GM19035 (cell line): Measurements from ENCODE around the gene MALT1.
A peak's percentile ranks its signal among the peaks of the same experiment; 100 is the strongest.
"Not testable (repeated sequence)": the region's sequence is repeated elsewhere in the genome, so short reads cannot be mapped to it uniquely, and the experiment has no call there.

ENCODE experiments used
- ATAC-seq: cut with Tn5 transposase; IDR thresholded peaks from one replicate; pipeline ENCODE4 v1.9.1; 2021; ENCODE audit not compliant: unreplicated experiment

Gene MALT1

DNA sequence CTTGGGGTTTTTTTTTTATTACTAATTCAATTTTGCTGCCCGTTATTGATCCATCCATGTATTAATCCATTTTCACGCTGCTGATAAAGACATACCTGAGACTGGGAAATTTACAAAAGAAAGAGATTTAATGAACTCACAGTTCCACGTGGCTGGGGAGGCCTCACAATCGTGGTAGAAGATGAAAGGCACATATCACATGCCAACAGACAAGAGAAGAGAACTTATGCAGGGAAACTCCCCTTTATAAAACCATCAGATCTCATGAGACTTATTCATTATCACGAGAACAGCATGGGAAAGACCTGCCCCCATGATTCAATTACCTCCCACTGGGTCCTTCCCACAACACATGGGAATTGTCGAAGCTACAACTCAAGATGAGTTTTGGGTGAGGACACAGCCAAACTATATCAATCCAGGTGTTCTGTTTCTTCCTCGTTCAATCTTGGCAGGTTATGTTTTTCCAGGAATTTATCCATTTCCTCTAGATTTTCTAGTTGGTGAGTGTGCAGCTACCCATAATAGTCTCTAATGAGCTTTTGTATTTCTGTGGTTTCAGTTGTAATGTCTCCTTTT, 18.0 kb upstream of the MALT1 start:
- ATAC-seq = not testable (repeated sequence)

DNA sequence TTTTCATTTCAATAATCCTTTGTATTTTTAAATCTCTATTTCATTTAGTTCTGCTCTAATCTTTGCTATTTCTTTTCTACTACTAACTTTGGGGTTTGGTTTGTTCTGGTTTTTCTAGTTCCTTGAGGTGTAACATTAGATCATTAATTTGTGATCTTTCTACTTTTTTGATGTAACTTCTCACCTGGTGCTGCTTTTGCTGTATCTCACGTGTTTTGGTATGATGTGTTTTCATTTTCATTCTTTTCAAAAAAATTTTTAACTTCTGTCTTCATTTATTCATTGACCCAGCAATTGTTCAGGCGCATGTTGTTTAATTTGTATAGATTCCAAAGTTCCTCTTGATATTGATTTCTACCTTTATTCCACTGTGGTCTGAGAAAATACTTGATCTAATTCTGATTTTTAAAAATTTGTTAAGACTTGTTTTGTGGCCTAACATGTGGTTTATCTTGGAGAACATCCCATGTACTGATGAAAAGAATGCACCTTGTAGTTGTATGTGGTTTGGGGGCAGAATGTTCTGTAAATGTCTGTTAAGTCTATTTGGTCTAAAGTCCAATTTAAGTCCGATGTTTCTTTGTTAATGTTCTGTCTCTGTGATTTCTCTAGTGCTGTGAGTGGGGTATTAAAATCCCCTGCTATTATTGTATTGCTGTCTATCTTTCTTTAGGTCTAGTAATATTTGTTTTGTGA, 17.3 kb upstream of the MALT1 start:
- ATAC-seq = no peak

DNA sequence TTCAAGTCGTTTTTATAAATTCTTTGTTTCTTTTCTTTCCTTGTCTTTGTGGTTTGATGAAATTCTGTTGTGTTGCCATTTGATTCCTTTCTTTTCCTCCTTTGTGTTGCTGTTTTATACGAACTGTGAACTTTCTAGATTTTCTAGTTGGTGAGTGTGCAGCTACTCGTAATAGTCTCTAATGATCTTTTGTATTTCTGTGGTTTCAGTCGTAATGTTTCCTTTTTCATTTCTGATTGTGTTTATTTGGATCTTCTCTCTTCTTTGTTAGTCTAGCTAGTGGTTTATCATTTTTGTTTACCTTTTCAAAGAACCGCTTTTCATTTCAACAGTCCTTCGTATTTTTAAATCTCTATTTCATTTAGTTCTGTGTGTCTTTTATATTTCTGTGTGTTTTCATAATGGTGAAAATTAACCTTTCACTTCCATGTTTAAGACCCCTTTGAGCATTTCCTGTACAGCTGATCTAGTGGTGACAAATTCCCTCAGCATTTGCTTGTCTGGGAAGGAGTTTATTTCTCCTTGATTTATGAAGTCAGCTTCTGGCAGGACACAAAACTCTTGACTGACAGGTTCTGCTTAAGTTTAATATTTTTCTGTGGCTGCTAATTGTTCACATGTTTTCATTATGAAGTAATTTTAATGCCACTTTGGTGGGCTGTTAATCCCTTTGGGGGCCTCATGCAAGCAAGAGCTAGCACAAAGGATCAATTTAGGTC, 16.2 kb upstream of the MALT1 start:
- no peak for ATAC-seq

DNA sequence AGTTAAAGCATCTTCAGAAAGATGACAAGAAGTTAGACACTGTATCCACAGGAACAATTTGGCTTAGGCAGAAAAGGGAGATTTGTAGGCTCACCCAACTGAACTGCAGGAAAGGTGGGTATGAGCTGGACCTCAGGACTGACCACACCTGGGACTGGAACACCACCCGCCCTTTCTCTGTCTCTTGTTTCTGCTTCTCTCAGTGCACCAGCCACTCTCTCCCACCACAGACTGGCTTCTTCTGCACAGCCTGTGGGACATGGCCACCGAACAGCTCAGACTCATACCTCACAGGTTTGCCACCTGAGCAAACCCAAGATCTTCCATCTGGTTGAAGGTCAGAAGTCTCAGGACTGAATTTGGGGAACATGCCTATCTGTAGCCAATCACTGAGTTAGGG, 14.2 kb upstream of the MALT1 start:
- no peak for ATAC-seq

DNA sequence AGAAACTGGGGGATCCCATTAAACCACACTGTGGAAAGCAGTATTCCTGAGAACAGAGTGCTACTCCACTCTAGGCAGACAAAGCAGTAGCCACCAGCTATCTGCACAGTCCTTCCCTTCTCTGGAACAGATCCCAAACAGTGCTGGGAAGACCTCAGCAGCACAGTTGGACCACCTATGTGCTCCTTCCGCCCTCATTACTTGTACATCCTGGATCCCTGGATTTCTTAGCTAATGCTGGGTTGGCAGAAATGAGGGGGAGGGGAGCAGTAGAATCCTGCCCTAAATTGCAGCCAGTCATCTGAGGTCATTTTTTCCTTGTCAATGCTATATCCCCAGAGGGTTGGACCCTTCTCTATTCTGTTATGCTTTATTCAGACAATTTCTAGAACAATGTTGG, 13.8 kb upstream of the MALT1 start:
- ATAC-seq = no peak

DNA sequence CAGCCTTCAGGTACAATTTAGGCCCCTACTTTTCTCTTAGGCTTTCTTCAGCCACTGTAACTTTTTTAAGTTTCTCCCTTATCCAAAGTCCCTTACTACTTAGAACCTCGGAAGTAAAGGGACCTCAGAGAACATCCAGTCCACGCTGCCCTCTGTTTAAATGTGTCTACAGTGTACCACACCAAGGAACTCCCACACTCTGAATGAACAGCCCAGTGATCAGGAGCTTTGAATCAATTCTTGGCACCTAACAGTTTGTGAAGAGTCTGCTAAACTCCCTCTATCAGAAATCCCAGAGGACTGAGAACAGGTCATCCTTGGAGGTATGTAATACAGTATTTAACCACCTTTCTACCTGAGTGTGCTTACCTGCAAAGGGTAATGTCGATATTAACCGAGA, 11.6 kb upstream of the MALT1 start:
- ATAC-seq = no peak

DNA sequence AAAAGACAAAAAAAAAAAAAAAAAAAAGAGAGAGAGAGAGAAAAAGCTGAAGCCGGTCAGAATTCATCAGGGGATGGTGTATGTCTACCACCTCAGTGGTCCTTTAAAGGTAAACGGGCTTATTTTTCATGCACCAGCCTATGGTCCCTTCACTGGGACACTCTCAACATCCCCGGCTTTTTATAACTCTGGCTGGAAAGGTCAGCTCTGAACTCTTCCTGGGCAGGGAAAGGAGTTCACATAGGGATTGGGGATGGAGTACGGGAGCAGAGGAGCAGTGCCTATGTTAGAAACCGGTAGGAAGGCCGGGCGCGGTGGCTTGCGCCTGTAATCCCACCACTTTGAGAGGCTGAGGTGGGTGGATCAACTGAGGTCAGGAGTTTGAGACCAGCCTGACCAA, 10.3 kb upstream of the MALT1 start:
- ATAC-seq = no peak

DNA sequence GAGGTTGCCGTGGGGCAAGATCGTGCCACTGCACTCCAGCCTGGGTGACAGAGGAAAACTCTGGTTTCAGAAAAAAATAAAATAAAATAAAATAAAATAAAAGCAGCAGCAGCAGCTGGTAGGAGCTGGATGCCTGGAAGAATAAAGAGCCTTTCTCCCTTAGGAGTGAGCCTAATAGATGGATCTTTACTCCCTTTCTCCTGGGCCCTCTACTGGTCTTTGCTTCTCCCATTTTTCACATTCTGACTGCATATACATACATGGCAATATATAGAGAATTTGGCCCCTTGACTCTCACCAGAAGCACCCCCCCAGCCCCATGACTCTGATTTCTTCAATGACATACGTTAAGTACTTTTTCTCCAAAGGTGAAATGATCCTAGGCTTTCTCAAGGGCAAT, 9.8 kb upstream of the MALT1 start:
- ATAC-seq = no peak

DNA sequence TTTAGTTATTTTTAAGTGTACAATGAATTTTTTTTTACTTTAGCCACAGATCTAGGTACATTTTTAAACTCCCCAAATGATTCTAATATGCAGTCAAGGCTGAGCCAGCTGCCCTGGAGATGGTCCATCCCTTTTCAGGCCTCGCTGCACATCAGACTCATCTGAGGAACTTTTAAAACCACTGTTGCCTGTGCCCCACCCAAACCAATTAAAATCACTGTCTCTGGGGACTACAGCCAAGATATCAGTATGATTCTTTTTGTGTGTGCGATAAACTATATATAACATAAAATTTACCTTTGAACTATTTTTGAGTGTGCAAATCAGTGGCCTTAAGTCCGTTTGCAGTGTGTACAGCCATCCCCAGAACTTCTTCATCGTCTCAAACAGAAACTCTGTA, 9.1 kb upstream of the MALT1 start:
- ATAC-seq = no peak

DNA sequence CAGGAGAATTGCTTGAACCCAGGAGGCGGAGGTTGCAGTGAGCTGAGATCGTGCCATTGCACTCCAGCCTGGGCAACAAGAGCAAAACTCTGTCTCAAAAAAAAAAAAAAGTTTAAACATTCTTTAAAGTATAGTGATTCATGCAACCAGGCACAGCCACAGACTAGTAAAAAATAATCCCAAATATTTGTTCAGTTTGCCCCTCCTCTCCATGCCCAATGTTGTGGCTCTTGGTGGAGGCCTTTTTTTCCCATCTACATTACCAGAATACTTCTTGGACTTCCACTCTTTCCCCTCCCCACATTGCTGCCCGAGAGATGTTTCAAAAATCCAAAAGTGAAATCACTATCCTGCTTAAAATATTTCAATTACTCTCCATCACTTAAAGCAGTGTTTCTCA, 5.1 kb upstream of the MALT1 start:
- no peak for ATAC-seq

DNA sequence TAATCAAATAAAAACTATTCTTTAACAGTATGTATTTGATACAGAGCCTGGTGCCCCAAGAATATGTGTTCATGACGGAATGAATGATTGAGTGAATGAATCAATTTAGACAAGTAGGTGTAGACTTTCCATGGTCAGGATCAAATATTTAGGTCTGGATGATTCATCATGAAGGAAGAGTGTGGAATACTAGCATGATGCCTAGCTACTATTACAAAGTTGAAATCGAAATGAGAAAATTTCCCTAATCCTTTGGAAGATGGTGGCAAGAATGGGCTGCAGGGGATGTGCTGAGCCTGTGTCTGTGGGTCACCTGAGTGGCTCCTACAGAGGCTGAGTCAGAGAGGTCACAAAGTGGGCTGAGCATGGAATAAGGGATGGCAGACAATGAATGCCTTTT, 3.1 kb upstream of the MALT1 start:
- no peak for ATAC-seq

DNA sequence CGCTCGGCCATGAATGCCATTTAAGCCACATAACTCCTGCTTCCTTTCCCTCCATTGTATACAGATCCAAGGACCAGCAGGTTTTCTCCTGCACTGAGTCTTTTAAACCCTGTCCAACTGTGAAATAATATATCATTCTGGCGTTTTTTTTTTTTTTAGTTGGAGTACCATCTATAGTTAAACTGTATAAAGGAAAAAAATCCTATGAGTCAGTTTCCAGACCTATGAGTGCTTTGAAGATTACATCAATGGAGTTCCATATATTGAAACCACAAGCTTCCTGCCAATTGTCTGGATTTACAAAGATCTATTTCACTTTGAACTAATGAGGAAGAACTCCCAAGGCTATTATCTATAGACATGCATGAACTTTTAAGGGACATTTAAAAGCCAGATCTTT, 2.4 kb upstream of the MALT1 start:
- no peak for ATAC-seq

DNA sequence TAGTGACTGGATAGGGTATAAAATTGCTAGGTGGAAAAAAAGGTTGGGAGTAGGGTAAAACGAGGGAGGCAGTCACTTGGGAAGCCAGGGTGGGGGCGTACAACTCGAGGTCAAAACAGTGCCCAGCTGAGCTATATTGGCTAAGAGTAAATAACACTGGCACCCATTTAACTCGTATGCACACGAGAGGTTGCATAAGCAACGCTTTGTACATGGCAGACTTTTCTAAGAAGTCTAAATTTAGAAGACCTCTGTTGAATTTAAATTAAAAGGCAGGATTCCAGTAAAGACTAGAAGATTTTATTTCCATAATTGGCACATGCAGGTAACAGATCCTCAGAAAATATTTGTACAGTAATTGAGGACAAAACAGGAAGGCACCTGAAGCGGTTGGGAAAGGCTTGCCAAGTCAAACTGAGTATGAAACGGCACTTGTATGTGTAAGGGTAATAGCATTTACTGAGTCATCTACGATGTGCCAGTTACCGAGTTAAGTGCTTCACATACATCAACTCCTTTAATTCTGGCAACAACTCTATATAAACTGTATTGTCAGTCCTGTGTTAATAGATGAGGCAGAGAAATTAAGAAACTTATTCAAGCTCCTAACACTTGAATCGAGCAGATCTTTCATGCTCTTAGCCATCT, 1.4 kb upstream of the MALT1 start:
- no peak for ATAC-seq

DNA sequence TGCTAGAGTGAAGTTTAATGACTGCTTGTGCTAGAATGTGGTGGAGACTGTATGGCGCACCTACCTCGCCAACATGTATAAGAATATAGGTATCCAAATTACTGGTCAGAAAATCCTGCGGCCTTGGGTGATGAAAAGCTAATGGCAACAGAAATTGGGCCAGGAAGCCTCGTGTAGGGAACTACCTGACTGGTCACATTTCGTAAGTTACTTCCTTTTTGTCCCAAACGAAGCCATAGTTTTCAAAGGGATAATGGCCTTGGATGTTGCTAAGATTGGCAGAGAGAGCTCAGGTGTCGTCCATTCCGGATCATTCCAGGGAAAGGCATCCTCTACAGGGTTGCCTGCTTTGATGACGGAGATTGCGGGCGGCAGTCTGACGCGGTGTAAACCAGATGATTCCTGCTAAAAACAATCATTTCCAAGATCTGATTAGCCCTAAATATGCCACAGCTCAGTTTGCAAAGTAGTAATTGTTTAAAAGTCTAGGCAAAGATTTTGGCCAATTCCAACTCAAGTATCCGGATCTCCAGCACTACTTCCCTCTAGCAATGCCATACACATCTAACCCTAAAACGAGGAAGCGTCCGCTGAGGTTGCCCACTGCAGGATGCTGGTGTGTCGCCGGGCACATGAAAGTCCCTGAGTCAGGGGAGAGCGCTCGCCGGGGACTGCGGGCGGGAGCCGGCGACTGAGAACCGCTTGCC, 708 bp upstream of the MALT1 start:
- ATAC-seq = no peak

DNA sequence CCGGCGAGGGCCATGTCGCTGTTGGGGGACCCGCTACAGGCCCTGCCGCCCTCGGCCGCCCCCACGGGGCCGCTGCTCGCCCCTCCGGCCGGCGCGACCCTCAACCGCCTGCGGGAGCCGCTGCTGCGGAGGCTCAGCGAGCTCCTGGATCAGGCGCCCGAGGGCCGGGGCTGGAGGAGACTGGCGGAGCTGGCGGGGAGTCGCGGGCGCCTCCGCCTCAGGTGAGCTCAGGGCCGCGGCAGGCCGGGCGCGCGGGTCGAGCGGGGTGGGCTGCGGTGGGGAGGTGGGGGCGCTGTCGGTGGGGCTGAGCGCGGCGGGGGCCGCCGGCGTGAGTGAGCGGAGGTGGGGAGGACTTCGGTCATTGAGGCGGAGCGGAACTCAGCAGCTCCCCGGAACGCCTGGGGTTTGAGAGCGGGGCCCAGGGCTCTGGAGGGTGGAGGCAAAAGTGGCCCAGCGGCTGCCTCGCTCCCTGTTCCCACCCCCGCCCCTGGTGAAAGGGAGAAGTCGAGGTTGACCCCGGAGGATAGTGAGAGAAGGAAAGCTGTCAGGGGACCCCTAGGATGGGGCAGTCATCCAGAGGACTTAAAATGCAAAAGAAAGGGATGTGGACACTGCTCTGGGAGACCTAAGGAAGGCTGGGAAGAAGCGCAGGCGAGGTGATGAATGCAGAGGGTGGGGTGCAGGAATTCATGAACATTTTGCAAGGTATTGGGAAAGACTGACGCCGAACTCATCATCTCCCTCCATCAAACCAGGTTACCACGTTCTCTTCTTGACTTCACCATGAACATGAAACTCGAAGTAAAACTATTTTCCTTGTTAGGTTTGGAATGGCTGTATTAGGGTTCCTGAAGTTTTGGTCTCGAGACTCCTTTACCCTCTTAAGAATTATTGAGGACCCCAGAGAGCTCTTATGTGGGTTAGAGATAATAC, 633 bp downstream of the MALT1 start:
- ATAC-seq = peak; percentile 35

DNA sequence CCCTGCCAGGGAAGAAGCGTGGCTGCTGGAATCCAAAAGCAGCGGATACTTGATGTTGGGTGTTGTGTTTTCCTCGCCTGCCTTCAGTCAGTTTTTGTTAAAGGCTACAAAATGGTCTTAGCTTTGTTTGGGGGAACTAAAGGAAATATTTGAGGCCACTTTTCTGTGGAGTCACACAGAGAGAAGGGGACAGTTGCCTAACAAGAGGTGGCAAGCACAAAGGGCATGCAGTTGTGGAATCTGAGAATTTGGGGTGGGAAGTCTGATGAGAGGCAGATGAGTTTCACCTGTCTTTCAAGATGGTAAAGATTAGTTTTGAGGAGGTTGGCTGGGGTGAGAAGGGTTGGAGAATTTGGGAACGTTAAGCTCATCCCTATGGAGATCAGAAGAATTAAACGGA, 2.9 kb downstream of the MALT1 start:
- no peak for ATAC-seq

DNA sequence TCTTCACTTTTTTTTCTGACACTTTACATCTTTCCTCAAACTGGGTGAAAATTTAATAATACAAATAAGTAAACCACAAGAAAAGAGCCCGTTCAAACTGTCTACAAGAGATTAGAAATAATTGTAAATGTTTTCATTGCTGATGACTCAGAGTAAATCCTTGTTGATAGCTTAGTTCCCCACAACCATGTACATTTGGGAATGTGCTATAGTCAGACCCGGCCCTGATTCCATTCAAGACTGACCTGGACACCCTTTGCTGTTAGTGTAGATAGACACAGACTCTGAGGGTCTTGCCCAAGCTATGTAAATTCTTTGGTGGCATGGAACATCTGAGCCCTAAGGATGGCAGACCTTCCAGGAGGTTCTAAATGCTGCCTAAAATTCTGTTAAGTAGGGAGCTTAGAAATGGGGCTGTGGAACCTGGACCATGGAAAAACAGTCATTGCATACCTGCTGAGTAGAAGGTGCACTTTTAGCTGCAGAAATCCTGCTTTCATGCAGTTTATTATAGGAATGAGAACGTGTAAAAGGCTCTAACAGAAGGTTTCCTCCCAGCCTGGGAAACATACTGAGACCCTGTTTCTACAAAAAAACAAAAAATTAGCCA, 3.7 kb downstream of the MALT1 start:
- ATAC-seq = no peak

DNA sequence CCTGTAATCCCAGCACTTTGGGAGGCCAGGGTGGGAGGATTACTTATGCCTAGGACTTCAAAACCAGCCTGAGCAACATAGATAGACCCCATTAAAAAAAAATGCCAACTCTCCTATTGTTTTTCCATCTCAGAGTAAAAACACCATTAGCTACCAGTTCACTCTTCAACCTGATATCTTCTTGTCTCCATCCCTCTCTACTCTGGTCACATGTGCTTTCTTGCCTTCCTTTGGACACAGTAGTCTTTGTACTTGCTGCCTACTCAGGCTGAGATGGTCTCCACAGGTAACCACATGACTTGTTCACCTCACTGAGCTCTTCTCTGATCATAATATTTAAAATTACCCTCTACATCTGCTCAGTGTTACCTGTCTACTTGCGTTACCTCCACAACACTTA, 5.0 kb downstream of the MALT1 start:
- ATAC-seq = no peak

DNA sequence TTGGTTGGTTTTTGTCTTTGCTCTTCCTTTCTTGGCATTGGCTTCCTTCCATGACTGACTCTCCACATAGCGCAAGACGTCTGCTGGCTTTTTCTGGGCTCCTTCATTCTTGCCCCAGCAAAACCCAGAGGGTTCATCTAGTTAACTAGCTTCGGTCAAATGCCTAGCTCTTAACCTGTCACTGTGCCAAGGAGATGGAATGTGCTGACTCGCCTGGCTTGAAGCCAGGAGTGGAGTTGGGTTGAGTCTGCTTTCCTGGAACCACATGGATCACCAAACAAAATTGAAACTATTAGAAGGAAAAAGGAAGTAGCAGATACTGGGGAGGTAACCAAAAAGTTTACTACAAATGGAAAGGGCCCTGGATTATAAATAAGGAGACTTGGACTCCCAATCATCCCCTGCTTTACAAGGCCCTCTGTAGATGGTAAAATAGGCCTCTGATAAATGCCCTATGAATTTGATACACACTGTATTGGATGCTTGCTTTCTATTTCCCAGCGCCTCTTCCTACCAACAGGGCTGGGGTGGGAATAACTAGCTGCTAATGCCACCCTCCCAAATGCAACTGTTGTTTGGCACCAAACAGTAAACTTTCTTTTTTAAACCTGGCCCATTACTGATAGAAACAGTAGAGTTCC, 11.3 kb downstream of the MALT1 start:
- ATAC-seq = no peak
